Activated CD4-positive, alpha-beta T cell treated with anti-CD3 and anti-CD28 coated beads, Interleukin-2, Interleukin-6, amounts not matched to agents 100 ng/mL and 50 ng/mL, durations not matched to agents 16 hours and 8 hours (primary cell): ENCODE measurements around the gene OTUD1.

ENCODE experiments used
- DNase-seq: peaks from one replicate; pipeline ENCODE4 v3.0.0-alpha.2; 2020

The OTUD1 gene

GRCh38 chr10:23469596-23470237 lies 30.8 kb downstream of the OTUD1 start:
- DNase-seq, result no peak

GRCh38 chr10:23472181-23472580 lies 33.3 kb downstream of the OTUD1 start:
- no peak for DNase-seq

- no peak for DNase-seq
Measured at GRCh38 chr10:23474081-23474480, 35.2 kb downstream of the OTUD1 start.

DNA sequence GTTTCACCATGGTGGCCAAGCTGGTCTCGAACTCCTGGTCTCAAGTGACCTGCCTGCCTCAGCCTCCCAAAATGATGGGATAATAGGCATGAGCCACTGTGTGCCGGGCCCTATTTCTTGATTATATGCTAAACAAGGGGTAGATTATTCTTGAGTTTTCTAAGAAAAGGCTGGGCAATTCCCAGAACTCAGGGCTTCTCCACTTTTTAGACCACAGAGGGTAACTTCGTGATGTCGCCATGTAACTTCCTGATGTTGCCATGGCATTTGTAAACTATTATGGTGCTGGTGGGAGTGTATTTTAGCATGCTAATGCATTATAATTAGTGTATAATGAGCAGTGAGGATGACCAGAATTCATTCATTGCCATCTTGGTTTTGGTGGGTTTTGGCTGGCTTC lies 35.8 kb downstream of the OTUD1 start:
- no peak for DNase-seq

- DNase-seq, result no peak
Measured at GRCh38 chr10:23478570-23478969, 39.7 kb downstream of the OTUD1 start.

DNA sequence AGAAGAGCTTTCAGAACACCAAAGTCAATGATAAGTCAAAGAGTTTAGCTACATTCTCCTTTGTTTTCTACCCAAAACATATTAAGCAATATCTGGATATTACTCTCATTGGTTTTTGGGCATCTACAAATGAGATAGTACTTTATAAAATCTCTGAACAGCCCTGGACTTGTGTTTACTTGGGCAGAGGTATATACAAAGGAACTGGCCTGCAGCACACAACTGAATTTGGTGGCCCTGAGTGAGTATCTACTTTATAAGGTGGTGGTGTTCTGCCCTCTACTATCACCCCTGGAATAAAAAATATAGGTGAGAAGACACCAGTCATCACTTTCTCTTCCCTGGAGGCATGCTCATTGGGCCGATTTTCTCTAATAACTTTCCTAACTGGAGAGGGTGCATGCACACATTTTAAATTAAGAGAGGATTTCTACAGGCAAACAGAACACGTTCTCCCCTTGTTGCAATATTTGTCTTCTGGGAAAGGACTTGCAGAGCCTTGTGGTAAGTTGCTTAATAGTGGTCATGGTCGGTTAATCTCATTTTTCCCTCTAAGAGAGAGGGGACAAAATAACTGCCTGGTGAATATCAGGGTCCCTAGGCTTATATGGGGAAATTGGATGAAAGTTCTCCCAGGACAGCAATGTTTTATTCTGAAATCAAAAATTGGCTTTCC lies 41.1 kb downstream of the OTUD1 start:
- DNase-seq, result no peak

GRCh38 chr10:23481363-23481961 lies 42.6 kb downstream of the OTUD1 start:
- no peak for DNase-seq

GRCh38 chr10:23490115-23490514 lies 51.2 kb downstream of the OTUD1 start:
- no peak for DNase-seq
